GM21529 (cell line): ENCODE data around the gene CCDC47.
A peak's percentile ranks its signal among the peaks of the same experiment; 100 is the strongest.

ENCODE experiments used
- ATAC-seq: cut with Tn5 transposase; IDR thresholded peaks from one replicate; pipeline ENCODE4 v1.9.1; 2021; ENCODE audit not compliant: unreplicated experiment

Gene CCDC47

GRCh38 chr17:63699638-63700527 is 73.5 kb downstream of the CCDC47 start, which contains the start of gene LIMD2:
Gene LIMD2, minus strand, starts transcription at chr17:63700125. Its CDS starts 827 bp downstream, at chr17:63699298.
- peak; percentile 7 for ATAC-seq

- peak; percentile 25 for ATAC-seq
These were observed 74.3 kb downstream of the CCDC47 start for GRCh38 chr17:63698886-63699637.

GRCh38 chr17:63698381-63698885 is 75.0 kb downstream of the CCDC47 start:
- no peak for ATAC-seq

- ATAC-seq: peak; percentile 28
These were observed 75.8 kb downstream of the CCDC47 start for GRCh38 chr17:63697341-63698286.

- no peak for ATAC-seq
These were observed 76.9 kb downstream of the CCDC47 start for GRCh38 chr17:63696381-63696961.

GRCh38 chr17:63695889-63696288 is 77.5 kb downstream of the CCDC47 start:
- no peak for ATAC-seq
